Activated CD4-positive, alpha-beta T cell treated with anti-CD3 and anti-CD28 coated beads, Interleukin-2, amount 10 ng/mL, durations not matched to agents 7 days and 5 days (primary cell): ENCODE results near the gene RBM22. TPM values are rescaled to one million over a fixed set of nuclear protein-coding genes. Genes with fewer than 3 reads are reported as not detected.

Source experiments
- total RNA-seq, 2 experiments: library from RNA; stranded (reverse); gene quantifications; one replicate each; pipeline ENCODE4 v1.2.3, GENCODE V29; 2021

The RBM22 gene
- total RNA-seq, 2 experiments from 2014 or later = 61.9 to 65.6 TPM

Other genes with a start within 250 kb of the RBM22 start
- gene NDST1, start 192.9 kb downstream of the RBM22 start, total RNA-seq = under 1 TPM; 0.50 to 0.71 TPM
- gene SYNPO, start 60.4 kb downstream of the RBM22 start, total RNA-seq = under 1 TPM; 0.05 to 0.08 TPM
- gene MYOZ3, start 39.8 kb downstream of the RBM22 start, total RNA-seq = under 1 TPM in 1 of 2 experiments, not detected in 1; 0.05 TPM
- gene DCTN4, start 58.0 kb upstream of the RBM22 start, total RNA-seq = 10 to 100 TPM; 38.7 to 45.6 TPM
- gene SMIM3, start 77.7 kb upstream of the RBM22 start, total RNA-seq = 1 to 10 TPM; 8.4 to 8.9 TPM
- 1 to 10 TPM; 1.7 to 2.2 TPM for gene IRGM, start 145.5 kb upstream of the RBM22 start, total RNA-seq
- 1 to 10 TPM; 1.9 to 2.2 TPM for gene ZNF300, start 203.9 kb upstream of the RBM22 start, total RNA-seq